VCaP (cell line): ENCODE results near the gene COX6B2.
"Not testable (repeated sequence)": the region's sequence is repeated elsewhere in the genome, so short reads cannot be mapped to it uniquely, and the experiment has no call there.

Experiments
- H3K27ac ChIP-seq: fragments of 450-650 bp; 2 replicates; pipeline ENCODE4 v1.5.1; 2017
- TF ChIP-seq, protein P1 (sequence below): fragments of 450-650 bp; conservative IDR thresholded peaks from 2 replicates; pipeline ENCODE4 v1.5.1; 2017; ENCODE audit warnings: mild to moderate bottlenecking, moderate library complexity

Gene COX6B2

GRCh38 chr19:55354698-55355212, at the start of gene COX6B2:
Gene COX6B2 (minus strand): TSS chr19:55354719. CDS start chr19:55354521, 198 bp downstream.
- no peak within 1 kb of the TSS for H3K27ac ChIP-seq

DNA sequence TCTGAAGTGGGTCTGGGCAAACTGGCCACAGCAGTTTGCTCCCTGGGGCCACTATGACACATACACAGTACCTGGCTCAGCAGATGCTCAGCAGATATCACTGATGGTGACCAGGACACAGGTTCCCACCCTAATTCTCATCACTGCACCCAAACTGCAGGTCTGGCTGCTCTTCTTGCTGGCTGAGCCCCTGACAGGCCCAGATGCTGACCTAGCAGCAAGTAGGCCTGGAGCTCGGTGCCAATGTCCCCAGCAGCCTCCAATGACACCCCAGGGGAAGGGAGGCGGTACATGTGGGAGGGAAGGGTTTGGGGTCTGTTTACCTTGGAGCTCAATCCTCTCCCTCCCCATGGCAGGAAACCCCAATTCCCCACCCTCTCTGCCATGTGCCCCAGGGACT, 48.0 kb upstream of the COX6B2 start:
- no peak overlapping the region for H3K27ac ChIP-seq
- TF ChIP-seq, protein P1, sequence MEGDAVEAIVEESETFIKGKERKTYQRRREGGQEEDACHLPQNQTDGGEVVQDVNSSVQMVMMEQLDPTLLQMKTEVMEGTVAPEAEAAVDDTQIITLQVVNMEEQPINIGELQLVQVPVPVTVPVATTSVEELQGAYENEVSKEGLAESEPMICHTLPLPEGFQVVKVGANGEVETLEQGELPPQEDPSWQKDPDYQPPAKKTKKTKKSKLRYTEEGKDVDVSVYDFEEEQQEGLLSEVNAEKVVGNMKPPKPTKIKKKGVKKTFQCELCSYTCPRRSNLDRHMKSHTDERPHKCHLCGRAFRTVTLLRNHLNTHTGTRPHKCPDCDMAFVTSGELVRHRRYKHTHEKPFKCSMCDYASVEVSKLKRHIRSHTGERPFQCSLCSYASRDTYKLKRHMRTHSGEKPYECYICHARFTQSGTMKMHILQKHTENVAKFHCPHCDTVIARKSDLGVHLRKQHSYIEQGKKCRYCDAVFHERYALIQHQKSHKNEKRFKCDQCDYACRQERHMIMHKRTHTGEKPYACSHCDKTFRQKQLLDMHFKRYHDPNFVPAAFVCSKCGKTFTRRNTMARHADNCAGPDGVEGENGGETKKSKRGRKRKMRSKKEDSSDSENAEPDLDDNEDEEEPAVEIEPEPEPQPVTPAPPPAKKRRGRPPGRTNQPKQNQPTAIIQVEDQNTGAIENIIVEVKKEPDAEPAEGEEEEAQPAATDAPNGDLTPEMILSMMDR, result no peak

More at GRCh38 chr19:55354698-55355212, at the start of gene COX6B2:
- TF ChIP-seq, protein P1, result no peak

DNA sequence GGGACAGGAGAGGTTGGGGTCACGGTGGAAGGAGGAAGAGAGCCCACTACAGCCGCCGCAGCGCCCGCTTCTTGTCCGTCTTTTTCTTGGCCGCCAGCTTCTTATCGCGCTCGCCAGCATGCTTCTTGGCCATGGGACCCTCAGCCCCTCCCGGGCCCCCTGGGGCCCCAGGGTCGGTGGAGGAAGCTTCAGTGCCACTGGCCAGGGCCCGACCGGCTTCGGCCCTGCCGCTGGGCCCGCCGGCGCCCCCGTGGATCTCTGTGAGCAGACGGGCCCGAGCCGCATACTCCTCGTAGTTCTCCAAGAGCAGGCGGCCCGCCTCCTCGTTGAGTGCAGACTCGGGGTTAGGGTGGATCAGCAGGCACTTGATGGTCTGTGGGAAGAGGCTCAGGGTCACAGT, 46.9 kb upstream of the COX6B2 start:
- not testable (repeated sequence) for H3K27ac ChIP-seq

DNA sequence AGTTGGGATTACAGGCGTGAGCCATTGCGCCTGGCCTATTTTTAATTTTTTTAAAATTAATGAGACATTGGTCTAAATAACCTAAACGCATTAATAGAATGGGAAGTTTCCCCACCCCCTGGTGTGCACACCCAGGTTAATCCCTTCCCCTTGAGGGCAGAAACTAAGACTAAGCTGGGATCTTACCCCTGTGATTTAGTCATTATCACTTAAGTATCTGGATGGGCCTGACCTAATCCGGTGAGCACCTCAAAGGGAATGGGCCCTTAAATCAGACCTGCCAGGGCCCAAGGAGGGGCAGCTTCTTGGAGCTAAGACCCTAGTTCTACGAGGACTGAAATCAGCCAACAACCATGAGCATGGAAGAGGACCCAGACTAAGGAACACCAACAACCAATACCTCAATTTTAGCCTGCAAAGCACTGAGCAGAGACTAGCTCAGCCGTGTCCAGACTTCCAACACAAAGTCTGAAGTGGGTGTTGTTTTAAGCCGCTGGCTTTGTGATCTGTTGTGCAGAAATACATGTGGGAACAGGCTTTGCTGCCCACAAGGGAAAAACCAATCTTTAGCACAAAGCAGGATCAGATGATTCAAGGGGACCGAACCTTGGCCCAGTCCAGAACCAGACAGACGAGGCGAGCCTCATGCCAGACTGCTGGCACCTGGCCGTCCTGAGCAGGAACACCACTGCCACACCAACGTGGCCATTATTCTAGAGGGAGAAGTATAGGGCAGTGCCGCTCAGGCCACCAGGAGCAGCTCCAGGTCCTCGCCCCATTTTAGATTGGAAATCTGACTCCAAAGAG, 46.0 kb upstream of the COX6B2 start:
- no peak overlapping the region for H3K27ac ChIP-seq
- TF ChIP-seq, protein P1, result no peak

GRCh38 chr19:55398200-55398925, 43.8 kb upstream of the COX6B2 start:
- TF ChIP-seq, protein P1, result no peak
- H3K27ac ChIP-seq, result no peak overlapping the region

- TF ChIP-seq, protein P1, result no peak
- H3K27ac ChIP-seq, result no peak overlapping the region
Observed at GRCh38 chr19:55392820-55393761, 38.6 kb upstream of the COX6B2 start.

GRCh38 chr19:55391702-55392615, 37.4 kb upstream of the COX6B2 start:
- H3K27ac ChIP-seq, result no peak overlapping the region
- TF ChIP-seq, protein P1, result no peak
